ENCODE measurements around the gene EXOC2. TPM values are rescaled to one million over a fixed set of nuclear protein-coding genes. Genes with fewer than 3 reads are reported as not detected.

Gene EXOC2
- total RNA-seq, 1 donor from 2014 or later, result 29.2 TPM

- Histone ChIP-seq H3K4me3 (ENCODE audit: low read depth, low read length) (no peak overlapping the region), H3K27me3 (ENCODE audit: control insufficient read depth, insufficient read depth, low read length) (peaks cover 1% of the 10 kb centered on the region), H3K36me3 (ENCODE audit: control insufficient read depth, insufficient read depth, low read length) (no peaks in the 10 kb centered on the region)
- no peak for TF ChIP-seq CTCF (IDR thresholded peaks at IDR 0.05; ENCODE audit: insufficient read depth, low read length, severe bottlenecking)
- no peak for FAIRE-seq
- no peak for DNase-seq (ENCODE audit: low read depth)
These were observed 245.4 kb downstream of the EXOC2 start for GRCh38 chr6:447381-448165.

- DNase-seq (ENCODE audit: low read depth), result no peak
These were observed 246.2 kb downstream of the EXOC2 start for GRCh38 chr6:446418-447366.

GRCh38 chr6:445571-446417, 247.1 kb downstream of the EXOC2 start:
- no peak overlapping the region for H3K4me3 ChIP-seq (ENCODE audit: low read depth, low read length)
- DNase-seq (ENCODE audit: low read depth), result no peak
- no peaks in the 10 kb centered on the region for H3K36me3 ChIP-seq (ENCODE audit: control insufficient read depth, insufficient read depth, low read length)
- no peak for TF ChIP-seq CTCF (IDR thresholded peaks at IDR 0.05; ENCODE audit: insufficient read depth, low read length, severe bottlenecking)
- no peak for FAIRE-seq
- peaks cover 1% of the 10 kb centered on the region for H3K27me3 ChIP-seq (ENCODE audit: control insufficient read depth, insufficient read depth, low read length)

More at GRCh38 chr6:446418-447366, 246.2 kb downstream of the EXOC2 start:
- H3K27me3 ChIP-seq (ENCODE audit: control insufficient read depth, insufficient read depth, low read length), result peaks cover 1% of the 10 kb centered on the region
- no peak for TF ChIP-seq CTCF (IDR thresholded peaks at IDR 0.05; ENCODE audit: insufficient read depth, low read length, severe bottlenecking)
- no peak for FAIRE-seq
- H3K36me3 ChIP-seq (ENCODE audit: control insufficient read depth, insufficient read depth, low read length), result no peaks in the 10 kb centered on the region
- no peak overlapping the region for H3K4me3 ChIP-seq (ENCODE audit: low read depth, low read length)

GRCh38 chr6:444653-445275, 248.2 kb downstream of the EXOC2 start:
- no peak overlapping the region for H3K4me3 ChIP-seq (ENCODE audit: low read depth, low read length)
- FAIRE-seq (peak; percentile 7), DNase-seq (ENCODE audit: low read depth) (no peak)
- TF ChIP-seq CTCF (IDR thresholded peaks at IDR 0.05; ENCODE audit: insufficient read depth, low read length, severe bottlenecking), result no peak
- no peaks in the 10 kb centered on the region for H3K36me3 ChIP-seq (ENCODE audit: control insufficient read depth, insufficient read depth, low read length)
- peaks cover 1% of the 10 kb centered on the region for H3K27me3 ChIP-seq (ENCODE audit: control insufficient read depth, insufficient read depth, low read length)

GRCh38 chr6:443621-444159, 249.2 kb downstream of the EXOC2 start:
- no peak for TF ChIP-seq CTCF (IDR thresholded peaks at IDR 0.05; ENCODE audit: insufficient read depth, low read length, severe bottlenecking)
- FAIRE-seq (no peak), DNase-seq (ENCODE audit: low read depth) (no peak)
- no peak overlapping the region for H3K4me3 ChIP-seq (ENCODE audit: low read depth, low read length)
- peaks cover 1% of the 10 kb centered on the region for H3K27me3 ChIP-seq (ENCODE audit: control insufficient read depth, insufficient read depth, low read length)
- no peaks in the 10 kb centered on the region for H3K36me3 ChIP-seq (ENCODE audit: control insufficient read depth, insufficient read depth, low read length)
